ENCODE results near the gene MLXIP.

DNA sequence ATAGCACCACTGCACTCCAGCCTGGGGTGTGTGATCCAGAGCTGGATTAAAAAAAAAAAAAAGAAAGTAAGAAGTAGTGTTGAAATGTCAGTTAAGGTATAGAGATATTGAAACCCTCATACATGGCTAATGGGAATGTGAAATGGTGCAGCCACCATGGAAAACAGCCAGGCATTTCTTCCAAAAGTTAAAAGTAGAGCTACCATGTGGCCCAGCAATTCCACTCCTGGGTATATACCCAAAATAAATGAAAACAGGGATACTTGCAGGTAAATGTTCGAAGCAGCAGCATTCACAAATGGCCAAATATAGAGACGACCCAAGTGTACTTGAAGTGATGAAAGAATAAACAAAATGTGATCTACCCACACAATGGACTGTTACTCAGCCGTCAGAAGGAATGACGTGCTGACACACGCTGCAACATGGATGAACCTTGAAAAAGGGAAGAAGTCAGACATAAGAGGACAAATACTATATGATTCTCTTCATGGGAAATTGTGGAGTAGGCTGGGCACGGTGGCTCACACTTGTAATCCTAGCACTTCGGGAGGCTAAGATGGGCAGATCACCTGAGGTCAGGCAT is 80.2 kb downstream of the MLXIP start:
- TF ChIP-seq, protein P1, sequence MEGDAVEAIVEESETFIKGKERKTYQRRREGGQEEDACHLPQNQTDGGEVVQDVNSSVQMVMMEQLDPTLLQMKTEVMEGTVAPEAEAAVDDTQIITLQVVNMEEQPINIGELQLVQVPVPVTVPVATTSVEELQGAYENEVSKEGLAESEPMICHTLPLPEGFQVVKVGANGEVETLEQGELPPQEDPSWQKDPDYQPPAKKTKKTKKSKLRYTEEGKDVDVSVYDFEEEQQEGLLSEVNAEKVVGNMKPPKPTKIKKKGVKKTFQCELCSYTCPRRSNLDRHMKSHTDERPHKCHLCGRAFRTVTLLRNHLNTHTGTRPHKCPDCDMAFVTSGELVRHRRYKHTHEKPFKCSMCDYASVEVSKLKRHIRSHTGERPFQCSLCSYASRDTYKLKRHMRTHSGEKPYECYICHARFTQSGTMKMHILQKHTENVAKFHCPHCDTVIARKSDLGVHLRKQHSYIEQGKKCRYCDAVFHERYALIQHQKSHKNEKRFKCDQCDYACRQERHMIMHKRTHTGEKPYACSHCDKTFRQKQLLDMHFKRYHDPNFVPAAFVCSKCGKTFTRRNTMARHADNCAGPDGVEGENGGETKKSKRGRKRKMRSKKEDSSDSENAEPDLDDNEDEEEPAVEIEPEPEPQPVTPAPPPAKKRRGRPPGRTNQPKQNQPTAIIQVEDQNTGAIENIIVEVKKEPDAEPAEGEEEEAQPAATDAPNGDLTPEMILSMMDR (IDR thresholded peaks at IDR 0.05): no peak
- no peak for TF ChIP-seq POLR2A (IDR thresholded peaks at IDR 0.05)

All from right lobe of liver (tissue), 4 donors.